PFSK-1 (cell line): ENCODE results near the gene ZNF460.

Source experiments
- FOXP2 ChIP-seq: optimal IDR thresholded peaks from 2 replicates; pipeline ENCODE3; 2011; ENCODE audit warnings: borderline replicate concordance, control low read depth, inconsistent platforms; ENCODE audit not compliant: insufficient read depth; ENCODE audit errors: extremely low read length, extremely low read depth
- POLR2AphosphoS5 ChIP-seq: IDR thresholded peaks from 2 replicates; pipeline ENCODE4 v1.6.1; 2012; ENCODE audit warnings: low read depth, mild to moderate bottlenecking, control low read depth, low read length, moderate library complexity
- REST ChIP-seq, 2 experiments: IDR thresholded peaks; 2 replicates each; pipeline versions ENCODE4 v1.6.1 to v1.8.0; 2011 to 2012; ENCODE audit warnings: low read depth in 2 of 2, low read length in 2 of 2, control low read depth in 1 of 2, inconsistent platforms in 1 of 2, mild to moderate bottlenecking in 1 of 2, moderate library complexity in 1 of 2; ENCODE audit not compliant: insufficient read depth in 1 of 2
- TAF1 ChIP-seq: IDR thresholded peaks from 2 replicates; pipeline ENCODE4 v1.6.1; 2012; ENCODE audit warnings: low read length, control low read depth, borderline replicate concordance; ENCODE audit not compliant: insufficient read depth

GRCh38 chr19:57292547-57292946 is 12.3 kb downstream of the ZNF460 start:
- TF ChIP-seq POLR2AphosphoS5, result no peak
- TF ChIP-seq TAF1, result no peak
- TF ChIP-seq REST (IDR thresholded peaks at IDR 0.05; ENCODE audit: insufficient read depth in 1 of 2, low read depth in 2 of 2, low read length in 2 of 2), result no peak
- no peak for TF ChIP-seq FOXP2
